HG03439 (cell line): ENCODE measurements around the gene PRKCQ.
"Not testable (repeated sequence)": the region's sequence is repeated elsewhere in the genome, so short reads cannot be mapped to it uniquely, and the experiment has no call there.

Source experiments
- ATAC-seq: cut with Tn5 transposase; IDR thresholded peaks from one replicate; pipeline ENCODE4 v1.9.1; 2021; ENCODE audit warnings: mild to moderate bottlenecking, moderate library complexity; ENCODE audit not compliant: unreplicated experiment

The PRKCQ gene

DNA sequence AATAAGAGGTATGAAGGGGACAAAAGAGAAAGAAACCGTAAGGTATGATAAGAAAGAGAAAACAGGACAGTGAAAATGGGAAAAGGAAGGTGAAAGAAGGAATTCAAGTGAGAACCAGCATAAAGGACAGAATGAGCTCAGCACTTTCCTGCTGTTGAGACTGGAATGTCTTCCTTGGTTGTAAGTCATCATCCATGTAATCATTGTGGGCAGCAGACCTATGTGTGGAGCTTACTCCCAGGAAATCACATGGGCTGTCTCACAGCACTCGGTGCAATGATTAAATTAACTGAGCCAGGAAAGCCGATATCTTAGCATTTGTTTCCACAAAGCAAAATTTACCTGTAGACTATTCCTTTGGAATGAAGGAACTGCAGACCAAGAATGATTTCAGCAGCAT is 118.1 kb downstream of the PRKCQ start:
- ATAC-seq, result no peak

DNA sequence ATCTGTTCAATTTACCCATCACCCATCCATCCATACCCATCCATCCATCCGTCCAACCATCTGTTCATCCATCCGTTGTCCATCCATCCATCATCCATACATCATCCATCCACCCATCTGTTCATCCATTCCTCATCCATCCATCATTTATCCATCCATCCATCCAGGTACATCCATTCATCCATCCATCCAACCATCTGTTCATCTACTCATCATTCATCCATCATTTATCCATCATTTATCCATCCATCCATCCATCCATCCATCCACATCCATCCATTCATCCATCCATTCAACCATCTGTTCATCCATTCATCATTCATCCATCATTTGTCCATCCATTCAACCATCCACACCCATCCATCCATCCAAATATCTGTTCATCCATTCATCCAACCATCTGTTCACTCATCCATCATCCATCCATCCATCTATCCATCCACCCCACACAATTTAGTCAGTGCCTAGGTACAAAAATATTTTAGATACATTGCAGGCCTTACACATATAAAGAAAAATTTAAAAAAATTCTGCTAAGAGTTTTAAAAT is 119.1 kb downstream of the PRKCQ start:
- no peak for ATAC-seq

DNA sequence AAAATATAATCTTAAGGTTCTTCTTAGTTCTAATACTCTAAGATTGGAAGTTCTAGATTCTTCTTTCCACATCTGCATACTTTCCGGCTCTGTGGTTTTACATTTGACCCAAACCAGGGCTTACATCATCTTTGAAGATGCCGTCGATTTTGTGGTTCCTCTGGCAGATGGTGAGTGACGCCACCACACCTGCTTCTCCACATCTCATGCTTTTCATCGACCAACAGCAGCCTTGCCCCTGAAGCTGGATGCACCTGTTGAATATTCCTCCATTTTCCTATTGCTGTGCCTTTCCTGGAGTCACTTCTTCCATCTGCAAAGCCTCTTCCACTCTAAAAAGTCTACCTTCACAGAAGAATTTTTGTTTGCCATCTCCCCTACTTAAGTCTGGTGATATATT is 121.3 kb downstream of the PRKCQ start:
- ATAC-seq, result no peak

DNA sequence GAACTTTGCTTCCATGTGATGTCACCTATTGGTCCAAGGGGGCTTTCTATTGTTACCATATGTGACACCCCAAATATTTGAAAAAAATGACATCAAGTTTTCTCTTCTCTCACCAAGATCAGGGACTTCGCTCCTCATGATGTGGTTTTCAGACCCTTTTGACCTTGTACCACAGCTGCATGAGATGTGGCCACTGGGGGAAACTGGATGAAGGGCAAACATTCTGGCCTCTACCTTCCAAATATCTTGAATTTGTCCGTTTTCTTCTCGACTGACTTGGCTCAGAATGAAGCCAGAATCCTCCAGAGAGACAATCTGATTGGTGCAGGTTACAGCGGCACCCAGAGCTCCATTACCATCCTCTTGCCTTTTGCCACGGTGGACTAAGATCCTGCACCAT is 122.7 kb downstream of the PRKCQ start:
- ATAC-seq, result no peak

DNA sequence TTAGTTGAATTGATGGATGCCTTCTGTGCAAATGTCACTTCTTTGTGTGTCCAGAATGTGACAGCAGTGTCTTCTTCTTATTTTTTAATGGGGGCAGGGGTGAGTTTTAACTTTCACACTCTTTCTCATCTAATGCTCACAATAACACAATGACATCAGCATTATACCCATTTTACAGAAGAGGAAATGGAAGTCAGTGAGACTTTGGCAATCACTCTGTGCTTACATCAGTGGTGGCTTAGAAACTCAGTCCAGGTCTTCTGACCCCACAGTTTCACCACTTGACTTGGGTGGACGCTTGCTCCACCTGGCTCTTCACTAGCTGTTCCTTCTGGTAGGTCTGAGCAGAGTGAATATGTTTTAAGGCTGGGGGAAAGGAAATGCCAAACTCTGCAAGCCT is 124.0 kb downstream of the PRKCQ start:
- no peak for ATAC-seq

DNA sequence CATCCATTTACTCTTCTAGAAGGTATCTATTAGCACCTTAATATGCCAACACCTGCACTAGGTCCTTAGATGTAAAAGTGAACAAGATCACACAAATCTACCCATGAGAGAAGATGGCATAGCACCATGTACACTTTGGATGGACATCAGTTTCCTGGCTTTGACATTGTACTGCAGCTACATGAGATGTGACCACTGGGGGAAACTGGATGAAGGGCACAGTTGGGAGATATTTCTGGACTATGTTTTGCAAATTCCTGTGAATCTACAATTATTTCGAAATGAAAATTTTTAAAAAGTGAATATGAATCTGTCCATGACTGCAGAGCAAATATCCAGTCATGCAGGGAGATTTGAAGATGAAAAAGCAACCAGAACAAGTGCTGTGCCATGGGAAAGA is 124.5 kb downstream of the PRKCQ start:
- no peak for ATAC-seq

DNA sequence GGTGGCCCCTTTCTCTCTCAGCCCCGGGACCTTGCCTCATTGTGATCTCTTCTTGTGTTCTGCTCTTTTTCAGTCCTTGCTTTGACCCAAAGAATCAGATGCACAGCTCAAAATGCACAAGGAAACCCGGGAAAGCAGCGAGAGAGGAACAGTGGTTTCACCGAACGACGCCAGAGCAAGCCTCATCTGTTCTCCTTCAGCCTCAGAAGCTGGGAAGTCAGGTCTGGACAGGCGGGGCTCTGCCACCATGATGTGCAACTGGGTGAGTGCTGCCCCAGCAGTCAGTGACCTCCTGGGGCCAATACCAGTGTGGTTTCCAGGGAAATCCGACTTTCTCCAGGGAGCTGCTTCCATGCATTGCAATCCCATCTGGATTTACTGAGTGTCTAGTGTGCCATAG is 133.4 kb downstream of the PRKCQ start:
- ATAC-seq, result no peak

DNA sequence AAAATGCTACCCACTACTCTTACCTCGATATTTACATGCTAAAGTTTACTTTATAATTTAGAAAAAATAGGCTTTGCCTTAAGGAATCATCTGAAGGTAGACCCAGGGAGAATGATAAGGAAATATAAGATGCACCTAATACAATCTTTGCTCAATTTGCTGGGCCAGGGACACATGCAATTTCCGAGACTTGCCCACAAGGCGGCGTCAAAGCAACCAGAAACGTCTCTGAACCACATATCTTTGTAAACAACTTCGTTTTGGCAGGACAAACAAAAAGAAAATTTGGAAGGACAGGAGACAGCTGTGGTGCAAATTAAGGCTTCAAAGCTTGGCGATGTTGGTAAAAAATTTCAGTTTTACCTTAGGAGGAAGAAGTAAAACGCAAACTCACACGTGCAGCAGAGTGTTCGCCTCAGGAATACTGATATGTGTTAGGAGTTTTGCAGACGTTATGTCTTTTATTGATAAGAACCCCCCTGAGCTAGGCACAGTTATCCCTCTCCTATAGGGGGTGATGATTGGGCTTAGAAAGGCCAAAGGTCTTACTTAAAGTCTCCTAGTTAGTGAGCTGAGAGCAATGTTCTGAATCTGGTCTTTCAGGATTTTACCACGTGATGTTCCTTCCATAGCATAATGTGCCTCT is 134.3 kb downstream of the PRKCQ start:
- ATAC-seq, result no peak

DNA sequence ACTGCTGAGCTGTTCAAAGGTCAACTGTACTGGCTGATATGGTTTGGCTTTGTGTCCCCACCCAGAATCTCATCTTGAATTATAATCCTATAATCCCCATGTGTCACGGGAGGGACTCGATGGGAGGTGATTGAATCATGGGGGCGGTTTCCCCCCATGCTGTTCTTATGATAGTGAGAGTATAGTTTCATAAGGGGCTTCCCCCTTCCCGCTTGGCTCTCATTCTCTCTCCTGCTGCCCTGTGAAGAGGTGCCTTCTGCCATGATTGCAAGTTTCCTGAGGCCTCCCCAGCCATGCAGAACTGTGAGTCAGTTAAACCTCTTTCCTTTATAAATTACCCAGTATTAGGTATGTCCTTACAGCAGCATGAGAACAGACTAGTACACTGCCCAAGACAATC is 140.2 kb downstream of the PRKCQ start:
- ATAC-seq, result not testable (repeated sequence)

DNA sequence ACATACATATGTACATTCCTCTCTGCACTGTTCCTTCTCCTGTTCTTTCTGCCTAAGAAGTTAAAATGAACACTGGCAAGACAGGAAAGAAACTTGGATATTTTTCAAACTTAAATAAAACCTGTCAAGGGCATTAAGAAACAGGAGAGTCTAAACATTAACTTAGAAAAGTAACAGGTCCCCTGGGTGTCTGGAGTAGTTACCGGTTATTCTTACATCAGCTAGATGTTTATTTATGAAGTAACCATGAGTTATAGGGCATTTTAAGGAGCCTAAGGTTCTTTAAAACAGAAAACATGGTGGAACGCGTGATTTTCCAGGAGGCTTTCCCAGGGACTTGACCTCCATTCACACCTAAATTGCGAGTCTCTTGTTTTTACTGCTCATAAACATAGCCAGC is 148.2 kb downstream of the PRKCQ start:
- no peak for ATAC-seq

DNA sequence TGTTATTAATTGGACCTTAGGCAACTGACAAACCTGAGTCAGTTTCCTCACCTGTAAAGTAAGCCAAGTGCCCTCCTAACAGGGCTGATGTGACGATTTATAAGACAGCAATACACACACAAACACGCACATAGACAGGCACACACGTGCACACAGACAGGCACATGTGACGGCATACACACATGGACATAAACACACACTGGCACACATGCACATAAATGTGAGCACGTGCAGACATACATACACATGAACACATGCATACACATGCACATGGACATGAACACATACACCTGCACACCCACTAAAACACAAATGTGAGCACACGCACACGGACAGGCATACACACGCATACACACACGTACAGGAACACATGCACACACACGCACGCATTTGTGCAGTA is 148.9 kb downstream of the PRKCQ start:
- ATAC-seq, result no peak

DNA sequence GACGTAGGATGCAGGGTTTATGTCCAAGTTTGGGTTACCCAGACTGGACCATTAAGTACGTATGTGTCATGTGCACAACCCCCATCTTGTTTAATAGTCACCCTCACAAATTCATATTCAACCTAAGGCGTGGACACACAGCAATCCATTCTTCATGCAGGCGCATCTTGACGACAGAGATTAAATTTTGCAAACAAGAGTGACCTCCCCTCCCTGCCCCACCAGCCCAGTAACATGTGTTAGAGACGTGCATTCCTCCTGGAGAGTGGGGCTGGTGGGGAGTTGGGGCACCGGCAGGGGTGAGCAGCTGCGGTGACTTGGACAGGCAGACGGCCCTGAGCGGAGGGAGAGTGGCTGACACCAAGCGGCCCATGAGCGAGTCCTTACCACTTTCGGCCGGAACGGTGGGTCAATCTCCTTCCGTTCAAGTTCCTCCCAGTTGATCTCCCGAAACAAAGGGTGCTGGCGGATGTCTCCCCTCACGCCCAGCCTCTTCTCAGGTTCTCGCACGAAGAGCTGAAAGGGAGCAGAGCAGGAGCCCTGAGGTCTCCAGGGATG is 149.6 kb downstream of the PRKCQ start:
- no peak for ATAC-seq

DNA sequence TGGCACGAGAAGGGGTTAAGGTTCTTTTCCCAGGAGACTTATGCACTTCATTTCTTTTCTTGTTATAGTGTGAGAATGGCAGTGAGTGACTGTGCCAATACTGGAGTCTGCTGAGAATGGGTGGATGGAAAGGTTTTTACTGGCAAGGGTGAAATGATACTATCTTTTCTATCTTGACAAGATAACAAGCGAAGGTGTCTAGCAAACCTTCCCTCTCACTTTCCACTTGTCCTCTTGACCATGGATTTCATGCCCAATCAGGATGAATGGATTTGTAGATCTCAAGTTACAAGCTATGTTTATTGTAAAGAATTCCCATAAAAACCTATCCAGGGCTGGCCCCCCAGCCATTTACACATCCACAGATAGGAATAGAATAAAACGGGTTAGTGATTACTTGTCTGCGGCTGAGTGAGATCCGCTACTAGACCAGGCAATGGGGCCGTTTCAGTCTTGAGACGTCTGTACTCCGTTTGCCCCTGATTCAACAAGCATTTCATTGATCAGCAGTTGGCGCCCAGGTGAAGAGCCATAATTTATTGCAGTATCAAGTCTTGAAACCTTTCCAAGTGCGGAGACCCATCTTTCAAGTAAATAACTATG is 152.6 kb downstream of the PRKCQ start:
- ATAC-seq, result no peak

DNA sequence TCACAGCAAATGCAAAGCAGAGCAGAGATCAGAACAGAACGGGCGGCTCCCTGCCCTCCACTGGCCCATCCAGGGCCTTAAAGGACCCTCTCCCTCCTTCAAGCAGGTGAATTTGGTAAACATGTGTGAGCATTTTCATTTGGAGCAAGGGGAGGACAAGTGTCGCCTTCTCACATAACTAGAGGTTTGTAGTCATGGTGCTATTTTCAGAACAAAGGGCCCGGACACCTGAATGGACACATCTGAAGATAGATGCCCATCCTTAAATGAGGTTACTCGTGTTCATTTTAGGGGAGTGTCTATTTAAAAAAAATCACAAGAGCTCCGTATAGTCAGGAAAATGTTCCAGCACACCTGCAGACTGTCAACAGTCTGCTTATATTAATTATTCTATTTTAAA is 153.8 kb downstream of the PRKCQ start:
- ATAC-seq, result no peak

DNA sequence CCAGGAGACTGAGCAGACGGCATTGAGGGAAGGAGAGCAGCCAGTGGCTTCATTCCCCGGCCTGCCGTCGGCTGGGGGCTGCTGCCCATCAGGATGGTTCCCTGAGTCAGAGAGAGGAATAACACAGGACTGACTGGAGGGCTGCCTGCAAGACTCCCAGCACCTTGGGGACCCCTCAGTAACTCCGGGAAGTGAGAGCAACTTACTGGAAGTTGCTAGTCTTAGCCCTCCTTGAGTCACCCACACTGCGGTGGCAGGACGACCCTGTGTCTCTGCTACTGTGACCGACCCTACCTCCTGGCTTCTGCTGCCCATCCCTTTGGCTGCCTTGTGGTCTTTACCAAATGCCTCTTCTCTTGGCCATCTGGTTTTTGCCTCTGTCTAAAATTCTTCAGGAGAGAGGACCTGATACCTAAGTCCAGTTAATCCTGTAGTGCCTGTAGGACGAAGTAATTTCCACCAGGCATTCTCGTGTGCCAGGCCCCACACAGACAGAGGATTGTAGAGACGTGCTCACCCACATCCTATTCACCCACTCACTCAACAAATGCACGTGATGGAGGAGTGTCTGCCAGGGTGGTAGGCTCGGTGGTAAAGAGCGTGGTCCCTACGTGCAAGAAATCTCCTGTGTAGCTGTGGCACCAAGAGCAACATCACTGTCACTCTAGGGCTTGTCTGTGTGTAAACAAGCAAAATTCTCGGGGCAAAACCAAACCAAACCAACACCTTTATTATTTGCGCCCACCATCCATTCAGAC is 156.5 kb downstream of the PRKCQ start:
- no peak for ATAC-seq

DNA sequence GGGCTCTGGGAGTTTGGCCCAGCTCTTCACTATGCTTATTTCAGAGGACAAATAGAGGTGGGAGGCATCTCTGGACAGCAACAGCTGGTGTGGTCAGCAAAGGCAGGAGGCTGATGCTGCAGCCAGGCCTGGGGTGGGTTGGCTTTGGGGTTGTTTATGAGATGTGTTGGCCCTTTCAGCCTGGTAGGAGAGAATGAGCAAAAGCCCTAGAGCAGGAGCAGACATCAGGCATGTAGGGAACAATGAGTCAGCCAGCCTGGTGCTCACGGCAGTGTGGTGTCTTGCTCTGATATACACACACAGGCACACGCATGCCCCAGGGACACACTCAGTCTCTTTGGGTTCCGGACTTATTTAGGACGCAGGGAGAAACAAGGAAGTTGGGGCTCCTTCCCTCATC is 157.1 kb downstream of the PRKCQ start:
- no peak for ATAC-seq

DNA sequence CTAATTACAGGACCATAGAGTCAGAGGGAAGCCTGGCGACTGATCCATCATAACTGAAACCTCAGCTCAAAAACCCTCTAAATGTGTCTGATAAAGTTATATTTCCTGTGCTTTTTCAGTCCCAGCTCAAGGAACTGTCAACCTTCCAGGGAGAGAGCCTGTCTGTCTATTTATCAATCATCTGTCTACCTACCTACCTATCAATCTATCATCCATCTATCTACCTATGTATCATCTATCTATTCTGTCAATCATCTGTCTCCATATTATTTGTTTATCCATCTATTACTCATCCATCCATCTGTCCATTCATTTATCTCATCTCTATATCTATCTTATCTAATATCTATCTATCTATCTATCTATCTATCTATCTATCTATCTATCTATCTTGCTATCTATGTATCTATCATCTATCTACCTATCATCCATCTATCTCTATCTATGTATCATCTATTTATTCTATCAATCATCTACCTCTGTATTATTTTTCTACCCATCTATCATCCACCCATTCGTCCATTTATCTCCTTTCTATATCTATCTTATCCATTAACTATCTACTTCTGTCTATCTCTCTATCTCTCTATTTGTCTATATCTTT is 161.4 kb downstream of the PRKCQ start:
- ATAC-seq, result no peak

DNA sequence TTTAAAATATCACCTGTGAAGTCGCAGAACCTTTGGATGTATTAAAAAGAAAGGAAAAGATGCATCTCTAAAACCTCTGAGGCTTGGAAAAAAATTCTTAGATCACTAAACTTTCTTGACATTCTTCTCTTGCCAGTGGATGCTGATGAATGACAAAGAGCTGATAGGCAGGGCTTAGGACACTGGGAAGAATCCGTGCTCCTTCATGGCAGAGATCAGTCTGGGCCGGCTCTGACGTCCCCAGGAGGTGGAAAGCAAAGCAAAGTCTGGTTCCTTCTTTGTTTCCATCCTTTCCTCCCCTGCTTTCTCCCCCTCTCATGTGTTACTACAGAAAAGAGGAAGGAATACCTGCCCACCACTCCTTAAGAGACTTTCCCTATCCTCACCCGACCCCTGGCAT is 161.9 kb downstream of the PRKCQ start:
- ATAC-seq, result no peak

DNA sequence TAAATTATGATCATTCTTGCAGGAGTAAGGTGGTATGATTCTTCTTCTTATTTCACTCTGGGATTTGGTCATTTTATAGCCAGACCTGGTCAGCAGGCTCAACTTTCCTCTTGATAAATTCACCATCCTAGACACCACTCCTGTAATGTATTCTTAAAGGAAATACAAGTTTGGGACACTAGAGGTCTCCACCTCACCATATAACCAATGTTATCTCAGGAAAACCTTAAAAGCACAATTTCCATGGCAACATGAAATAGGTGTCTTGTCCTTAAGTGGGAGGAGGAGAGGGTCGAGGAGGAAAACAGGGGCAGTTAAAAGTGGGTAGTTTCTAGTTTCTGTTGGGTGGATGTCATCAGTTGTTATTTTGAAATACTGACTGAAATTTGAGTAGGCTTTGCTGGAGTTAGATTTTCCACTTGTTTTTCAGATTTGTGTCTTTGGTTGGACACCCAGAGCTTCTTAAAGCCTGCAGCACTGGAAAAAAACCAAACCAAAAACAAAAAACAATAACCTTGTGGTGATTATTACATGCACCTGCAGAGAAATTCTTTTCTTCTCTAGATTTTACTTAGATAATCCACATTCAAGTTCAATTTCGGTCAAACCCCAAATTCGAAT is 163.1 kb downstream of the PRKCQ start:
- no peak for ATAC-seq

DNA sequence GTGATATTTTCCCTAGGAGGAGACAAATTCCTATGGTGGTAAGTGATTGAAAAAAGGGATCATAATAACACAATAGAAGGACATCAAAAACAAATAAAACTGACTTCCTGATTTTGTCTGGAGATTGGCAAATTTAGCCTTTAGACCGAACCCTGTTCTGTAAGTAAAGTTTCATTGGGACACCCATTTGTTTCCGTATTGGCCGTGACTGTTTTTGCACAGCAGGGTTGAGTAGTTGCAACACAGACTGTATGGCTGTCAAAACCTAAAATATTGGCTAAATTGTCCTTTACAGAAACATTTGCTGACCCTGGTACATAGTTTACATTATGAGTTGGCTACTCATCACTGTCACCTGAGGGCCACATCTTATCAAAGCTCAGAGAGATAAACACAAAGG is 168.6 kb downstream of the PRKCQ start:
- ATAC-seq, result no peak

DNA sequence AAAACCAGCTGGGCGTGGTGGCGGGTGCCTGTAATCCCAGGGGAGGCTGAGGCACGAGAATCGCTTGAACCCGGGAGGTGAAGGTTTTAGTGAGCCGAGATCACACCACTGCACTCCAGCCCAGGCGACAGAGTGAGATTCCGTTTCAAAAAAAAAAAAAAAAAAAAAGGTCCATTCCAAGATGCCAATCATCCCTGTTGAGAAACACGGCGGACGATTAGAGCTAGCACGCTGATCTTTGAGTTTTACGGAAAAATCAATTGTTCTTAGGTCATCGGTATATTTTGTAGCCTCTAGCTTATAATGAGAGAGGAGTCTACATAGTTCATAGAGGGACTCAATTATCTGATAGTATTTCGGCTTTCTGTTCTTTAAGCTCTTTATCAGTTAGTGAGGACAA is 169.2 kb downstream of the PRKCQ start:
- no peak for ATAC-seq
